Stromal cell of bone marrow (primary cell): ENCODE data around the gene CENPB.
A peak's percentile ranks its signal among the peaks of the same experiment; 100 is the strongest.

Source experiments
- DNase-seq: peaks from one replicate; pipeline ENCODE4 v3.0.0-alpha.2; 2012; ENCODE audit warnings: low read depth

Gene CENPB

DNA sequence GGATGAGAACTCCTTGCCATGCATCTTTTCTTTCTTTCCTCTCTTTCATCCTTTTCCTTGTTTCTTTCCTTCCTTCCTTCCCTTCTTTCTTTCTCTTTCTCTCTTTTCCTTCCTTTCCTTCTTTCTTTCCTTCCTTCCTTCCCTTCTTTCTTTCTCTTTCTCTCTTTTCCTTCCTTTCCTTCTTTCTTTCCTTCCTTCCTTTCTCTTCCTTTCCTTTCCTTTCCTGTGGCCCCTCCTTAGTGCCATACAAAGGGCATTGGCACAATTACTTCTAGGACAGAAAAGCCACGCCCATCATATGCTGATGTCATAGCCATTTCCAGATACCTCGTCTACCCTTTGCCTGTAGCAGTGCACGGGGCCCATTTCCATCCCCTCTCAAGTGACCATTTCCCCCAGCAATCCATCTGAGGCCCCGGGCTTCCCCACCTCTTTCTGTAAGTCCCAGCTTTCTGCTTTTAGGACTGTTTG, 2.2 kb upstream of the CENPB start:
- no peak for DNase-seq

GRCh38 chr20:3787324-3788014, 929 bp upstream of the CENPB start:
- no peak for DNase-seq

- DNase-seq = no peak
Measured at GRCh38 chr20:3786126-3786484, 435 bp downstream of the CENPB start.

DNA sequence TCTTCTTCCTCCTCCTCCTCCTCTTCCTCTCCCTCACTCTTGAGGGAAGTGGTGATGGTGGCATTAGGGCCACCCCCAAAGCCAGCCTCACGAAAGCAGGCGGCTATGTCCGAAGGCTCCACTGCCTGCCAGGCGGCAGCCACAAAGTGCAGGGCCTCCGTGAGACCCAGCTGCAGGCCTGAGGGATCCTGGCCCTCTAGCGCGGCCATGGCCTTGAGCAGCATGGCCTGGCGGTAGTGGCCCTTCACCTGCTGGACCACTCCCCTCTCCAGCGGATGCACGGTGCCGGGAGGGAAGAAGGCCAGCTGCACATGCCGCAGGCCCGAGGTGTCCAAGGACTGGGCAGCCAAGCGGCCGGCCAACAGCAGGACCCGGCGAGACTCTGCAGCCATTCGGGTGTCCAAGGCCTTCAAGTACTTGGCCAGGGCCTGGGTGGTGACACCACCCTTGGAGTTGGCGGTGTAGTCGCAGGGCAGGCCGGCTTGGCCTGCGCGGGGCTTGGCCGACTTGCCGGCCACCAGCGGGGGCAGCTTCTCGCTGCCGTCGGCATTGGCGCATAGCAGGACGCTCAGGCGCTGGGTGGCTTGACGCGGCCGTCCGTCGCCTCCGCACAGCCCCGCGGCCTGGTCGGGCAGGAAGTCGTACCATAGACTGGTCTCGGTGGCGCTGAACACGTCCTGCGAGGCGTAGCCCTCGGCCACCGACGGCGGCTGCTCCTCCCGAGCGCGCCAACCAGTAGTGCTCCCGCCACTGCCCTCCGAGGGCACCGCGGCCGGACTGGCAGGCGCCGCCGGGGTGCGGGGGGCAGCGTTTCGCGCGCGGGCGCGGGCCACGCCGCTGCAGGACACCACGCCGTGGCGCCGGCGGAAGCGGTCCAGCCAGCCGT, 1.1 kb downstream of the CENPB start:
- DNase-seq = no peak

GRCh38 chr20:3784863-3785239, 1.7 kb downstream of the CENPB start:
- no peak for DNase-seq

GRCh38 chr20:3784216-3784853, 2.2 kb downstream of the CENPB start:
- DNase-seq = no peak

- no peak for DNase-seq
Measured at GRCh38 chr20:3783511-3784195, 2.9 kb downstream of the CENPB start.

- no peak for DNase-seq
Measured at GRCh38 chr20:3783068-3783489, 3.5 kb downstream of the CENPB start.

DNA sequence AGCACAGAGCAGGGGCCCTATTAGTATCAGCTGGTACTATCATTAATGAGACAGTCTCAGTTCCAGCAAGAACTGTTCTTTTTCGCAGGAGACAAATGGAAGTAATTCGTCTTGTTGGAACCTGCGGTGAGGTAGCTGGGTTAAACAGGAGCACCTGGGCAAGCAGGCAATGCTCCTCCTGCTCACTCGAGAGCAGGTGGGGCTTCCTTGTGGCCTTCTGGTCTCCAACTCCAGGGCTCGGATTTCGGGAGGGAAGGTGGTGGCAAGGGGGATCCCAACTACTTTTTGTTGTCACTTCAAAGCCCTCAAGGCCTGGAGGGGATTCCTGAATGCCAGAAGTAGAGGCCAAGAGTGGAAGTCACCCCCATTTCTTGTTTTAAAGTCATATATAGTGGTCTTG, 3.9 kb downstream of the CENPB start:
- DNase-seq = no peak

GRCh38 chr20:3781153-3781910, 5.2 kb downstream of the CENPB start, which contains the start of gene SPEF1:
Gene SPEF1, minus strand, starts transcription at chr20:3781448. Its CDS starts 161 bp downstream, at chr20:3781287.
- DNase-seq = peak; percentile 94

- no peak for DNase-seq
Measured at GRCh38 chr20:3778976-3779375, 7.6 kb downstream of the CENPB start.

- DNase-seq = no peak
Measured at GRCh38 chr20:3777716-3778629, 8.6 kb downstream of the CENPB start.

GRCh38 chr20:3777381-3777715, 9.2 kb downstream of the CENPB start:
- DNase-seq = no peak

DNA sequence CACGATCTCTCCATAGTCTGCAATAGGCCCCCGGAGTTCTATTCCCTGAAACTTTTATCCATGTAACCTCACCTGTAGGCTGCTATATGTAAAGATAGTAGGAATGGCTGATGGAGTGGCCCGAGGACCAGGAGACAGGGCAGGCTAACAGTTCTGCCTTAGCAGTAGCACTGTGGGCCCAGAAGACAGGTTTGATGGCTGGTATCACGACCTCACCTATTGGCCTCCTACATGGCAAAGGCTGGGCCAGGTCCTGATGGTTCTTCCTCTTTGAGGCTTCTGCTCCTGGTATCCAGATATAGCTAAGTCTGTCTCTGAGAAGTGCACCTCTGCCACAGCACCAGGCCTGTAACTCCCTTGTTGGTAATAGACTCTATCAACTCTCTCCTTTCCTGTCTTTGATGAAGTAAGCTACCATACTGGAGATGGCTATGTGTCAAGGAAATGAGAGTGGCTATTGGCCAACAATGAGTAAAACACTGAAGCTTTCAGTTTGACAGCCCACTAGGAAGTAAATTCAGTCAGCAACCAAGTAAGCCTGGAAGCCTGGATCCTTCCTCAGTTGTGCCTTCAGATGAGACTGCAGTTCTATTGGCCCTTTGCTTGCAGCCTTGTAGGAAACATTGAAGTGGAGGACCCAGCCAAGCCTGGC, 11.0 kb downstream of the CENPB start:
- DNase-seq = no peak

- DNase-seq = no peak
Measured at GRCh38 chr20:3771552-3772058, 14.9 kb downstream of the CENPB start.

GRCh38 chr20:3768342-3769130, 18.0 kb downstream of the CENPB start:
- peak; percentile 59 for DNase-seq

DNA sequence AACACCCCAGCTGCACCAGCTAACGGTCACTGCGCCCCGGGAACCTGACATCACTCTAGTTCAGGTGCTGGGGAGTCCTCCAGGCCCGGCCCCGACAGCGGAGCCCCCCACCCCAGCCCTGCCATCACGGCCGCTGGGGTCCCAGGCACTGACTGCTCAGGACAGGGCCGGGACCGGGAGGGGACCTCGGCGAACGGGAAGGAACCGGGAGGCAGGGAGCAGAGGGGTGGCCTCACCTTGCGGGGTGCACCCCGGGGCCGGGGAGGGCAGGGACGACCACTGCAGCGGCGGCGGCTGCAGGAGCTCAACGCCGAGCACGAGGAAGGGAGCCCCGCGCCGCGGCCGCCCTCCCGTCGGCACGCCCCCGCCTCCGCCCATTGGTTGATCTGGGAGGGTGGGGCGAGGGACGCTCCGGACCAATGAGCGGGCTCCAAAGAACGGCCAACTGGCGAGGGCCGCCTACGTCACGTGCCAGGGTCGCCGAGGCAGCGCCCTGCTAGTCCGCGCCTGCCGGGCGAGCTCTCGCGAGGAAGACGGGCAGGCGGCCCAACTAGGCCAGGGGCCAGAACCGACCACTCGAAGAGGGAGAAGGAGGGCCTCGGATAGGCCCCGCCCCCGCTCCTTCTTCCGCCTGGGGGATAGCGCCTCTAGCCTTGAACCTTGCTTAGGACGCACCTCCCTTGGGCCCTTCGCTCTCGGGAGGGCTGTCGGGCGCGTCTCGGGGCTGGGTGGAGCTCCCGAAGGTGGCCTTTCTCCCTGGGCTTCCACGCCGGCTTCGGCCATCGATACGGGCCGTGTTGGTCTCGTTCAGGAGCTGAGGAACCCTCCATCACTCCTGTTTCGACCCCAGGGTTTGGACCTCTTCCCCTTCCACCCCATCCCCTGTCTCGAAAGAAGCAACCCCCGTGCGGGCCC, 18.9 kb downstream of the CENPB start, which contains the start of gene ADISSP:
TSS of gene ADISSP (minus strand) at position 327 of the 915 bp plus-strand sequence. CDS start 7,653 bp downstream, outside the sequence.
- peak; percentile 96 for DNase-seq

DNA sequence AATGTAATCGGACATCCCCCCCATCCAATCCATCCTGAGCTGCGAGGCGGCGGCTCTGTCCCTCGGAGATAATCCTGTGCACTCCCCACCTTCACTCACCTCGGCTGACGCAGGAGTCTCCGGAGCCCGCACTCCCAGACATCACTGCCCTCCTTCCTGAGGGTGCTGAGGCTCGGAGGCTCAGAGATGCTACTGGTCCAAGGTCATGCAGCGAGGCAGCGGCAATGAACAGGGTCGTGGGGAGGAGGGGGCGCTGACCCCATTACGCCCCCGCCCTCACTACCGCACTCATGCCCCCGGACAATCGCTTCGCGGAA, 19.5 kb downstream of the CENPB start:
- DNase-seq = no peak
